Suprapubic skin (tissue), 3 donors: ENCODE results near the gene STAB2.

Source experiments
- POLR2A ChIP-seq, 2 donors: fragments of 450-650 bp; IDR thresholded peaks; one replicate each; pipeline ENCODE4 v1.6.1; 2017; ENCODE audit warnings: antibody characterized with exemption in 2 of 2, mild to moderate bottlenecking in 2 of 2, moderate library complexity in 2 of 2
- TF ChIP-seq, protein P1 (sequence below), 2 donors: fragments of 200-600 bp in 1 of 2; fragments of 450-650 bp in 1 of 2; sonication (generic) in 1 of 2; IDR thresholded peaks; one replicate each; pipeline ENCODE4 v1.5.1; 2016 to 2019; ENCODE audit warnings: antibody characterized with exemption in 2 of 2, mild to moderate bottlenecking in 1 of 2, moderate library complexity in 1 of 2

DNA sequence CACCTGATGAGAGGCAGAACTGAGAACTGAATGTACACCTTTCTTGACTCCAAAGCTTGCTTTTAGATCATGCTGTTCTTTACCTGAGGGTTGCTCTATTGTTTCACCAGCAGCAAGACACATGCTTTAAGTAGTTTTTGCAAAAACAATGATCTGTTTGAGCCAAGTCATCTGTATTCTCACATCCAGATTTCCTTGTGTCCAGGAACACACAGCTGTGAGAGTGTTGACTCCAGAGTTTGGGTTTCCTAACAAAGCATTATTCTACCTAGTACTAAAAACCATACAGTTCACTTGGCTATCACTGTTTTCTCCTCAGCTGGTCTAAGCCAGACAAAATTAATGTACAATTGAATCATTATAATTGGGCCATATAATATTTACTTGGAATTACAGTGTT lies 120.4 kb downstream of the STAB2 start:
- TF ChIP-seq, protein P1, sequence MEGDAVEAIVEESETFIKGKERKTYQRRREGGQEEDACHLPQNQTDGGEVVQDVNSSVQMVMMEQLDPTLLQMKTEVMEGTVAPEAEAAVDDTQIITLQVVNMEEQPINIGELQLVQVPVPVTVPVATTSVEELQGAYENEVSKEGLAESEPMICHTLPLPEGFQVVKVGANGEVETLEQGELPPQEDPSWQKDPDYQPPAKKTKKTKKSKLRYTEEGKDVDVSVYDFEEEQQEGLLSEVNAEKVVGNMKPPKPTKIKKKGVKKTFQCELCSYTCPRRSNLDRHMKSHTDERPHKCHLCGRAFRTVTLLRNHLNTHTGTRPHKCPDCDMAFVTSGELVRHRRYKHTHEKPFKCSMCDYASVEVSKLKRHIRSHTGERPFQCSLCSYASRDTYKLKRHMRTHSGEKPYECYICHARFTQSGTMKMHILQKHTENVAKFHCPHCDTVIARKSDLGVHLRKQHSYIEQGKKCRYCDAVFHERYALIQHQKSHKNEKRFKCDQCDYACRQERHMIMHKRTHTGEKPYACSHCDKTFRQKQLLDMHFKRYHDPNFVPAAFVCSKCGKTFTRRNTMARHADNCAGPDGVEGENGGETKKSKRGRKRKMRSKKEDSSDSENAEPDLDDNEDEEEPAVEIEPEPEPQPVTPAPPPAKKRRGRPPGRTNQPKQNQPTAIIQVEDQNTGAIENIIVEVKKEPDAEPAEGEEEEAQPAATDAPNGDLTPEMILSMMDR (IDR thresholded peaks at IDR 0.05): no peak
- TF ChIP-seq POLR2A (IDR thresholded peaks at IDR 0.05): no peak
